Tibial artery (tissue), 4 donors: ENCODE data around the gene TNFRSF11A.

ENCODE experiments used
- DNase-seq, 2 donors: peaks; one replicate each; pipeline ENCODE4 v3.0.0-alpha.2; 2019
- H3K27ac ChIP-seq, 2 donors: fragments of 200-600 bp; sonication (generic) in 1 of 2; 1 replicate in 1 of 2; 2 replicates in 1 of 2; pipeline ENCODE4 v1.5.1; 2018 to 2019; ENCODE audit warnings: mild to moderate bottlenecking in 1 of 2
- H3K27me3 ChIP-seq, 2 donors: fragments of 200-600 bp; sonication (generic) in 1 of 2; one replicate each; pipeline versions ENCODE4 v1.5.1 to v1.6.0; 2016 to 2019
- H3K36me3 ChIP-seq, 3 donors: fragments of 200-600 bp; sonication (generic) in 2 of 3; one replicate each; pipeline ENCODE4 v1.5.1; 2016 to 2019; ENCODE audit warnings: mild to moderate bottlenecking in 2 of 3
- H3K4me1 ChIP-seq, 4 donors: fragments of 200-600 bp; sonication (generic) in 2 of 4; 1 replicate in 3 of 4; 2 replicates in 1 of 4; pipeline ENCODE4 v1.5.1; 2016 to 2019
- H3K4me3 ChIP-seq, 2 donors: fragments of 200-600 bp; sonication (generic) in 1 of 2; 1 replicate in 1 of 2; 2 replicates in 1 of 2; pipeline ENCODE4 v1.5.1; 2018 to 2019; ENCODE audit warnings: mild to moderate bottlenecking in 2 of 2
- H3K9me3 ChIP-seq, 3 donors: fragments of 200-600 bp; sonication (generic) in 1 of 3; one replicate each; pipeline ENCODE4 v1.5.1; 2016 to 2019
- intact Hi-C: fragments of 100-400 bp; cut with DNase I; formaldehyde crosslinking; loops from one replicate; pipeline ENCODE4 v1.15.0; 2023; ENCODE audit warnings: low total_unique reads
- TF ChIP-seq, protein P1 (sequence below), 2 experiments: fragments of 200-600 bp in 1 of 2; fragments of 450-650 bp in 1 of 2; IDR thresholded peaks; one replicate each; pipeline ENCODE4 v1.5.1; 2017 to 2019; ENCODE audit warnings: antibody characterized with exemption in 2 of 2, mild to moderate bottlenecking in 1 of 2, moderate library complexity in 1 of 2

TNFRSF11A gene

DNA sequence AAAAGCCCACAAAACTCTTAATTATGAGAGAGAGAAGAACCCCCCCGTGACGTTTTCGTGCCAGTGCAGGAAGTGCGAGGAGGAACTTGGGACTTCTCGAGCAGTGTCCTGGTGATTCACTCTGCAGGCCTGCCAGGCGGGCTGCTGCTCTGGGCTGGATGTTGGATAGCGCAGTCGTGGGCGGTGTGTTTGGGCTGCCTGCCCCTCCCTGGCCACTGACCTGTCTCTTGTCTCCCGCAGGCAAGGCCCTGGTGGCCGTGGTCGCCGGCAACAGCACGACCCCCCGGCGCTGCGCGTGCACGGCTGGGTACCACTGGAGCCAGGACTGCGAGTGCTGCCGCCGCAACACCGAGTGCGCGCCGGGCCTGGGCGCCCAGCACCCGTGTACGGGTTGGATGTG is 29.0 kb downstream of the TNFRSF11A start:
- DNase-seq: no peak
- Histone ChIP-seq H3K4me1 (no peaks in the 10 kb centered on the region), H3K9me3 (no peaks in the 10 kb centered on the region), H3K27ac (no peak overlapping the region), H3K4me3 (no peak overlapping the region), H3K27me3 (no peaks in the 10 kb centered on the region), H3K36me3 (no peaks in the 10 kb centered on the region)
- TF ChIP-seq, protein P1, sequence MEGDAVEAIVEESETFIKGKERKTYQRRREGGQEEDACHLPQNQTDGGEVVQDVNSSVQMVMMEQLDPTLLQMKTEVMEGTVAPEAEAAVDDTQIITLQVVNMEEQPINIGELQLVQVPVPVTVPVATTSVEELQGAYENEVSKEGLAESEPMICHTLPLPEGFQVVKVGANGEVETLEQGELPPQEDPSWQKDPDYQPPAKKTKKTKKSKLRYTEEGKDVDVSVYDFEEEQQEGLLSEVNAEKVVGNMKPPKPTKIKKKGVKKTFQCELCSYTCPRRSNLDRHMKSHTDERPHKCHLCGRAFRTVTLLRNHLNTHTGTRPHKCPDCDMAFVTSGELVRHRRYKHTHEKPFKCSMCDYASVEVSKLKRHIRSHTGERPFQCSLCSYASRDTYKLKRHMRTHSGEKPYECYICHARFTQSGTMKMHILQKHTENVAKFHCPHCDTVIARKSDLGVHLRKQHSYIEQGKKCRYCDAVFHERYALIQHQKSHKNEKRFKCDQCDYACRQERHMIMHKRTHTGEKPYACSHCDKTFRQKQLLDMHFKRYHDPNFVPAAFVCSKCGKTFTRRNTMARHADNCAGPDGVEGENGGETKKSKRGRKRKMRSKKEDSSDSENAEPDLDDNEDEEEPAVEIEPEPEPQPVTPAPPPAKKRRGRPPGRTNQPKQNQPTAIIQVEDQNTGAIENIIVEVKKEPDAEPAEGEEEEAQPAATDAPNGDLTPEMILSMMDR (IDR thresholded peaks at IDR 0.05): no peak
- intact Hi-C loops: no loop called here

DNA sequence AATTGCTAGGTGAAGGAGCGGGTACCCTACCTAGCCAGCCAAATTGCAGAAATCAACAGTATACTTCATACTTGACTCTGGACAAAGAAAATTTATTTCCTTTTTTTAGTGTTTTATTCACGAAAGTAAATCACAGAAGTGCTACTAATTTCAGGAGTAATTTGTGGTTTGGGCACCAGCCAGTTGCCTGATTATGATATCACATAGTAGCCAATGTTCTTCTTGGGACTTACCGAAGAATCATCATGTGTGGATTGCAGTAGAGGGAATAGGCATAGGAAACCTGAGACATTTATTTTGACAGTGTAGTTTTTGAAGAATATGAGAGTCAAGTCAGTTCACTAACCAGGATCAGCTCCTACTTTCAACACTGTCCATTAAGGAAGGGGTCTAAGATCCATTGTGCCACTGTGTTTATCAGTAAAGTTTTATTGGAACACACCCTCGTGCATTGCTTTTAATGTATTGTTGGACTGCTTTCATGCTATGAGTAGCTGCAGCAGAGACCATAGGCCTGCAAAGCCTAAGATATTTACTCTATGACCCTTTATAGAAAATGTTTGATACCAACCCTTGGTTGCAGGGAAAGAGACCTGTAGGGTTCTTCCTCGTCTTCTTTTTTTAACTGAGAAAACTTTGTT is 32.1 kb downstream of the TNFRSF11A start:
- Histone ChIP-seq H3K27ac (no peak overlapping the region), H3K4me3 (no peak overlapping the region), H3K36me3 (no peaks in the 10 kb centered on the region), H3K27me3 (no peaks in the 10 kb centered on the region), H3K9me3 (no peaks in the 10 kb centered on the region), H3K4me1 (no peaks in the 10 kb centered on the region)
- intact Hi-C loops: no loop called here
- TF ChIP-seq, protein P1 (IDR thresholded peaks at IDR 0.05): no peak
- DNase-seq: no peak

DNA sequence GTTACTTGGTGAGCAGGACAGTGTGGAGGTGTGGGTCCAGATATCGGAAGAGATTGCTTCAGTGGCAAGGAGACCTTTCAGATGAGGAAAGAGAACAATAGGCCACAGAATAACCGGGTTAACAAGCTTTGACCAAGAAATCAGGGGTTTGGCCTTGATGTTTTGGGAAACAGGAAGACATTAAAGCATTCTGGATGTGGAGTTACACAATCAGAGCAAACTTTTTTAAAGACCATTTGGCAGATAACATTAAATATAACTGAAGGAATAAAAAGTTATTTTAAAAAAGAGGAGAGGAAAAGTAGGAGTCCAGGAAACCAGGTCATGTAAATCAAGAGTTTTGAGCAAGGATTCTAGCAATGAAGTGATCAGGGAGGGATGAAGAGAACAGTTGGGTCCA is 35.7 kb downstream of the TNFRSF11A start:
- TF ChIP-seq, protein P1 (IDR thresholded peaks at IDR 0.05): no peak
- Histone ChIP-seq H3K36me3 (no peaks in the 10 kb centered on the region), H3K27ac (no peak overlapping the region), H3K9me3 (no peaks in the 10 kb centered on the region), H3K27me3 (no peaks in the 10 kb centered on the region), H3K4me1 (no peaks in the 10 kb centered on the region), H3K4me3 (no peak overlapping the region)
- no peak for DNase-seq
- intact Hi-C loops: no loop called here

DNA sequence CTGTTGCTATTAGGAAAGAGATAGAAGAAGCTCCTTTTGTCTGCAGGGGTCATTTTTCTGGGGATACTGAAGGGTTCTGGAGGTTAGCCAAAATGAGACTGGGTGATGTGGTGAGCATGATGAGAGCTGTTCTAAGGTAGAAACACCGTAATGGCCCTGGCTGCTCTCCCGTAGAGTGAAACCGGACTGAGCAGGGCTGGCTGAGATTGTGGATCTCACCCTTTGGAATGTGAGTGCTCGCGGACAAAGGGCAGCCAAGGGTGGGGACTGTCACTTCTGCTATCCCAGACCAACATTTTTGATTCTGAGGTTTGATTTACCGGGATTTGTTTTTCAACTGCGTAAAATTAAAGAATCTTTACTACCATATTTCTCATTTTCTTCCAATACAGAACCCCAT is 36.2 kb downstream of the TNFRSF11A start:
- intact Hi-C loops: no loop called here
- Histone ChIP-seq H3K27ac (no peak overlapping the region), H3K4me3 (no peak overlapping the region), H3K9me3 (no peaks in the 10 kb centered on the region), H3K27me3 (no peaks in the 10 kb centered on the region), H3K4me1 (no peaks in the 10 kb centered on the region), H3K36me3 (no peaks in the 10 kb centered on the region)
- TF ChIP-seq, protein P1 (IDR thresholded peaks at IDR 0.05): no peak
- DNase-seq: no peak

DNA sequence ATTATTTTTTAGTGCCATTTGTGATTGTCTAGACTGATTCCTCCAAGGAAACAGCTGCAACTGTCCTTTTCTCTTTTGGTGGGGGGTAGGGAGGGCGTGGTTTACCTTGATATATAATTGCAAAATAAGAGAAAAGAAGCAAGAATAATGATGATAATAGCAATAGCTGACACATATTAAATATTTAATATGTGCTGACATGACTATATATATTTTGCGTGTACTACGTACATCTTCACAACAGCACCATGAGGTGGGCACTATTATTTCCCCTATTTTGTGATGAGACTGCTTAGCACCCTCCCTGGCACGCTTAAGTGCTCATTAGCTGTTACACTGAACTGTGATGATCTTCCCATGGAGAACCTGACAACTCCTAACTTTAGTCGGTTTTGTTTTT is 39.4 kb downstream of the TNFRSF11A start:
- Histone ChIP-seq H3K27ac (no peak overlapping the region), H3K9me3 (no peaks in the 10 kb centered on the region), H3K36me3 (peaks cover 0 to 7% (median 0%) of the 10 kb centered on the region in 3 donors), H3K4me3 (no peak overlapping the region), H3K4me1 (no peaks in the 10 kb centered on the region), H3K27me3 (no peaks in the 10 kb centered on the region)
- no peak for DNase-seq
- TF ChIP-seq, protein P1 (IDR thresholded peaks at IDR 0.05): no peak
- intact Hi-C loops: no loop called here

DNA sequence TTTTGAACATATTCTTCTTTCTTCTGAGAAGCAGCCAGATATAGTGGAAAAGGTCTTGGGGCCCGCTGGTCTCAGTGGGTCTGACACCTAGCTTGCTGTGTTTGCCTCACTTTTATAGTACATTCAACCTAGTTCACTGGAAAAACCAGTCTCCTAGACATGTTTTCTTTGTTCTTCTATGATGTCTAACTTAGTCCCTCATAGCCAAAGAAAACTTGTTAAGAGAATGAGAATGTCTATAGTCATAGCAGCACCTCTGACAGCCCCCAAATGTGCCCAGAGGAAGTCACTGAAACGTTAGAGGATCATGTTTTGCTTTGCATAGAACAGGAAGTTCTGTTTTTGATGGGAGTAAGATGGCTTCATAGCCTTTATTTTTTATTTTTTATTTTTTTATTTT is 40.3 kb downstream of the TNFRSF11A start:
- no peaks in the 10 kb centered on the region for H3K27me3 ChIP-seq
- no peak overlapping the region for H3K27ac ChIP-seq
- H3K9me3 ChIP-seq: no peaks in the 10 kb centered on the region
- no peak for DNase-seq
- intact Hi-C loops: no loop called here
- no peak overlapping the region for H3K4me3 ChIP-seq
- H3K4me1 ChIP-seq: no peaks in the 10 kb centered on the region
- peaks cover 0 to 7% (median 0%) of the 10 kb centered on the region in 3 donors for H3K36me3 ChIP-seq
- TF ChIP-seq, protein P1 (IDR thresholded peaks at IDR 0.05): no peak
